ENCODE measurements around the gene CDK5RAP2. TPM values are rescaled to one million over a fixed set of nuclear protein-coding genes. Genes with fewer than 3 reads are reported as not detected.

CDK5RAP2 gene
- total RNA-seq, 4 donors from 2014 or later = 53.5 to 74.2 (median 55.7) TPM

DNA sequence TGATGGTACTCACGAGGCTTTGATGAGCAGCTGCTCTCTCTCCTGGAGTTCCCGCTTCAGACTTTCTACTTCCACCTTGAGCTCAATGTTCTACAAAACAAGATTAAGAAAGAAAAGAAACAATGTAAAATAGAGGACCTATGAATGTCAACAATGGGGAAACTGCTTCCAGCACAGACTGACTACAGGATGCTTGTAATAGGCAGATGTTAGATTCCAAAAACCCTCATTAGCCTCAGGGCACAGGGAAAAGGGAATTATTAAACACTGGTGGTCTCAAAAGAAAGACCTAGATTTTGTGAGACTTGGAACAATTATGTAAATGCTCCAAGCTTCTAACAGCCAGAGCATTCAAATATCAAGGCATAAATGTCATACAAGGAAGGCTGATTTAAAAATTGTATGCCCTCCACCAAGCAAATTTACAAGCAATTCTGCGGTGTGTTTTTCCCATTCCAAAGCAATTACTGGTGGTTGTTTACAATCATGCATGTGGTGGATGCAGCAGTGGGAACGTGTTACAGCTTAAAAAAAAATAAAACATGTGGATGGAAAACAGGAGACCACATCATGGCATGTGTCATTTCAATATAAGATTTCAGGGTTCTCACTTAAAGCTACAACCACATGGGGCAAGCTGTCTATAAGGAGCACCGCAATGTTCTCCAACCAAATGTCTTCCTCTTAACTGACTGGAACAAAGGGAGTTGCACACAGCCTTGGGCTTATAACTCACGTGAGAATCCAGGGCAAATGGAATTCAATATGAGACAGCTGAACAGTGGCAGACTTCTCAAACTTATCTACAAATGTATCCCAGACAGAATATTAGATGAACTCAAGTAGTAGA lies 34.0 kb downstream of the CDK5RAP2 start:
- intact Hi-C loops (cut with DNase I; ENCODE audit: low total_unique reads) = no loop called here
- TF ChIP-seq, protein P1, sequence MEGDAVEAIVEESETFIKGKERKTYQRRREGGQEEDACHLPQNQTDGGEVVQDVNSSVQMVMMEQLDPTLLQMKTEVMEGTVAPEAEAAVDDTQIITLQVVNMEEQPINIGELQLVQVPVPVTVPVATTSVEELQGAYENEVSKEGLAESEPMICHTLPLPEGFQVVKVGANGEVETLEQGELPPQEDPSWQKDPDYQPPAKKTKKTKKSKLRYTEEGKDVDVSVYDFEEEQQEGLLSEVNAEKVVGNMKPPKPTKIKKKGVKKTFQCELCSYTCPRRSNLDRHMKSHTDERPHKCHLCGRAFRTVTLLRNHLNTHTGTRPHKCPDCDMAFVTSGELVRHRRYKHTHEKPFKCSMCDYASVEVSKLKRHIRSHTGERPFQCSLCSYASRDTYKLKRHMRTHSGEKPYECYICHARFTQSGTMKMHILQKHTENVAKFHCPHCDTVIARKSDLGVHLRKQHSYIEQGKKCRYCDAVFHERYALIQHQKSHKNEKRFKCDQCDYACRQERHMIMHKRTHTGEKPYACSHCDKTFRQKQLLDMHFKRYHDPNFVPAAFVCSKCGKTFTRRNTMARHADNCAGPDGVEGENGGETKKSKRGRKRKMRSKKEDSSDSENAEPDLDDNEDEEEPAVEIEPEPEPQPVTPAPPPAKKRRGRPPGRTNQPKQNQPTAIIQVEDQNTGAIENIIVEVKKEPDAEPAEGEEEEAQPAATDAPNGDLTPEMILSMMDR (IDR thresholded peaks at IDR 0.05) = no peak
- TF ChIP-seq POLR2A (IDR thresholded peaks at IDR 0.05) = no peak
- DNase-seq (ENCODE audit: low spot score in 2 of 2) = no peak
- 83 to 85% methylated on average over 6 of the region's 6 CpGs for WGBS, 2 donors
- H3K4me3 ChIP-seq (ENCODE audit: low read depth, poor library complexity, severe bottlenecking) = no peak overlapping the region

DNA sequence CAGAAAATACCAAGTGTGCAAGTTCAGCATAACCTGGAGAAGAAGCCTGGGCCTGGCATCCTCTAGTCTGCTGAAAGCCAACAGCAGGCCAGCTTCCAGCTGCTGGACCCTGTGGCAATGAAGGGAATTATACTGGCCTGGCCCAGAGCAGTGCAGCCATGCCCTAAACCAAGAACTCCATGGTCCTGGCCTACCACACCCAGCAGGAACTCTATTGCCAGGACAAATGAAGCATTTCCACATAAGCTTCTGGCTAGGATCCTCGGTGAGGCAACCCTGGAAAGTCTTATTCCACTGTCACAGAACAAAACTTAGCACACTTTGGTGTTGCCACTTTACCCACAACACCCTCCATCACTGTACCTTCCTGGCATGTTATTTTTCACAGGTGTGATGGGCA lies 35.5 kb downstream of the CDK5RAP2 start:
- intact Hi-C loops (cut with DNase I; ENCODE audit: low total_unique reads) = no loop called here
- TF ChIP-seq POLR2A (IDR thresholded peaks at IDR 0.05) = no peak
- TF ChIP-seq, protein P1 (IDR thresholded peaks at IDR 0.05) = no peak
- no peak overlapping the region for H3K4me3 ChIP-seq (ENCODE audit: low read depth, poor library complexity, severe bottlenecking)
- peak in 1 of 2 donors; percentile 57 for DNase-seq (ENCODE audit: low spot score in 2 of 2)
- WGBS, 2 donors = 27 to 46% methylated on average over 1 of the region's 1 CpG

DNA sequence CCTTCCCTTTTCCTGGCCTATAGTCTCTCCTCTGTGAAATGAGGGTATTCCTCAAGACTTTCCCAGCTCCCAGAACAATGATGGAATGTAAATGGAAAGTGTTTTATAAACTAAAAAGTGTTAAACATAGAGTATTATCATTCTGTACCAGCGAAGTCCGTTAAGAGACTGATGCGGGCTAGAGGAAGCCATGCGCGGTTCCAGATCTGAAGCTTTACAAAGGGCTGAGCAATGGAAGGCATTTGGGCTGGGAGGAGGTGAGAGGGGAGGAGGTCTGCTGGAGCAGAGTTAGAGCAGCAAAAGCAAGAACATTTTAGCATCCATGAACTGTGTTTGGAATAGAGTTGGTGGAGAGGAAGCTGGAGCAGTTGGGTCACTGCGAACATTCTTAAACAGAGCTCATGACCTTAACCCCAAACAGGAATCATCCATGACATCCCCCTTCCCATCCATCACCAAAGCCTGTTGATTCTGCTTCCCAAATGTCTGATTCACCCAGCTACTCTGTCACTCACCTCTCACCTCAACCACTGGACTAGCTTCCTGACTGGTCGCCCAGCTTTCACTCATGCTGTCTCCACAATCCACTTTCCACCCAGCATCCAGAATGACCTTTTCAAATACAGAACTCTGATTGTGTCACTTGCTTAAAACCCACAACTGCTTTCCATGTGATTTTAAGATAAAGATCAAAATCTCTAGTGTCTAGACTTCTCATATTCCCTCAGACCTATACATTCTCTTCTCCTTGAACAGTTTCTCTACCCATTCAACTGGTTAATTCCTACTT lies 37.1 kb downstream of the CDK5RAP2 start:
- 92 to 95% methylated on average over 7 of the region's 7 CpGs for WGBS, 2 donors
- no peak for DNase-seq (ENCODE audit: low spot score in 2 of 2)
- TF ChIP-seq, protein P1 (IDR thresholded peaks at IDR 0.05) = no peak
- TF ChIP-seq POLR2A (IDR thresholded peaks at IDR 0.05) = no peak
- intact Hi-C loops (cut with DNase I; ENCODE audit: low total_unique reads) = no loop called here
- no peak overlapping the region for H3K4me3 ChIP-seq (ENCODE audit: low read depth, poor library complexity, severe bottlenecking)

DNA sequence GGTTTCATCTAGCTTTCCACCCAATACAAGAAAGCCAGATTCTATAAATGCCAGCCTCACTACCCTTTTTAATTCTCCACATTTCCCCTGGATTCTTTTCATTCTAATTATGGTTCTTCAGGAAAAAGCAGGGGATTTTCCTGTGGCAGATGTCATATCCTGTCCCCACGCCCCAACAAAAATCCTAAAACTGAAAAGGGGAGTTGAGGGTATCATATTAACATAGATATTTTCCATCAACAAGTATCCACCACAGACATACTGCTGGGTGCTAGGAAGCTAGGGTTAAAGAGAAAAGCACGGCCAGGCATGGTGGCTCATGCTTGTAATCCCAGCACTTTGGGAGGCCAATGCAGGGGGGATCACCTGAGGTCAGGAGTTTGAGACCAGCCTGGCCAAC lies 38.0 kb downstream of the CDK5RAP2 start:
- DNase-seq (ENCODE audit: low spot score in 2 of 2) = no peak
- no peak overlapping the region for H3K4me3 ChIP-seq (ENCODE audit: low read depth, poor library complexity, severe bottlenecking)
- no peak for TF ChIP-seq POLR2A (IDR thresholded peaks at IDR 0.05)
- TF ChIP-seq, protein P1 (IDR thresholded peaks at IDR 0.05) = no peak
- intact Hi-C loops (cut with DNase I; ENCODE audit: low total_unique reads) = no loop called here
- WGBS, 2 donors = 87 to 91% methylated on average over 2 of the region's 2 CpGs

DNA sequence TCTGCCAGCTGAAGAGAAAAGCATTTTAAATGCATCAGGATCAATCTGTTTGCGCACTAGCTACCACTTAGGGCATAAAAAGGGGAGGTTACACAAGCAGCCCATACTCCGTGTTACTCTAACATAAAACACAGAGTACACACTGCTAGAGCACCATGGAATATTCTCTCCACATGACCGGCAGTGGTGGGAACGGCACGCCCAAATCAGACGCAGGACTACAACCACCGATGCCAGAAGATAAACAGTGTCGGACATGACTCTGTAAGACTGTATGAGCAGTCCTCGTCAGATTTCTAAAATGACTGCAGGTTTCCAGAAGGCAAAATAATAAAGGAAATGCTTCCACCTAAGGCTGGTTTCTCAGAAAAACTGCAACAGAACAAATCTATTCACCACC lies 40.0 kb downstream of the CDK5RAP2 start:
- H3K4me3 ChIP-seq (ENCODE audit: low read depth, poor library complexity, severe bottlenecking) = no peak overlapping the region
- WGBS, 2 donors = 87 to 95% methylated on average over 9 of the region's 9 CpGs
- no peak for DNase-seq (ENCODE audit: low spot score in 2 of 2)
- TF ChIP-seq POLR2A (IDR thresholded peaks at IDR 0.05) = no peak
- intact Hi-C loops (cut with DNase I; ENCODE audit: low total_unique reads) = no loop called here

DNA sequence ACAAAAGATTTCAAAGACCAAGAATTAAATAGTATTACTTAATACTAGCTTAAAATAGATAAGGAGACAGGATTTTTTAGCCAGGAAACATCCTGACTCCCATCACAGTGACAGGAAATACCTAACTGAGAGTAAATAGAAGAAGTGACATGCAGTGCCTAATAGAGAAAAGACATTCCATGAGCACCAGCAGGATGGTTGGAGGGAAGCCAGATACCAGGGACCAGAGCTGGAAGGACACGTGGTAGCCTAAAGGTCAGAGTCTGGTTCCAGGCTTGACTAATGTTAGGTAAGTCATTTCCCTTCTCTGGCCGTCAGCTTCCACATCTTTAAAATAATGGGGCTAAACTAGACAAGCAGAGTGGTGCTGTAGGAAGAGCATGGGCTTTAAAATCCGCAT lies 41.6 kb downstream of the CDK5RAP2 start:
- intact Hi-C loops (cut with DNase I; ENCODE audit: low total_unique reads) = no loop called here
- TF ChIP-seq POLR2A (IDR thresholded peaks at IDR 0.05) = no peak
- TF ChIP-seq, protein P1 (IDR thresholded peaks at IDR 0.05) = no peak
- H3K4me3 ChIP-seq (ENCODE audit: low read depth, poor library complexity, severe bottlenecking) = no peak overlapping the region
- no peak for DNase-seq (ENCODE audit: low spot score in 2 of 2)
- 72 to 85% methylated on average over 3 of the region's 3 CpGs for WGBS, 2 donors
